Colonic mucosa (tissue), 4 donors: ENCODE results near the gene GRM8. TPM values are rescaled to one million over a fixed set of nuclear protein-coding genes. Genes with fewer than 3 reads are reported as not detected.

ENCODE experiments used
- DNase-seq: peaks from one replicate; pipeline ENCODE4 v3.0.0-alpha.2; 2020
- H3K27ac ChIP-seq: fragments of 200-600 bp; one replicate; pipeline ENCODE4 v1.8.0; 2021
- H3K27me3 ChIP-seq: fragments of 200-600 bp; one replicate; pipeline ENCODE4 v1.8.0; 2021
- H3K36me3 ChIP-seq: fragments of 200-600 bp; one replicate; pipeline ENCODE4 v1.8.0; 2021
- H3K4me1 ChIP-seq: fragments of 200-600 bp; one replicate; pipeline ENCODE4 v1.8.0; 2021; ENCODE audit warnings: mild to moderate bottlenecking
- H3K4me3 ChIP-seq: fragments of 200-600 bp; one replicate; pipeline ENCODE4 v1.8.0; 2021
- H3K9ac ChIP-seq, 2 donors: one replicate each; pipeline ENCODE4 v1.7.0; 2013; ENCODE audit warnings: control low read depth in 2 of 2, low read depth in 2 of 2, low read length in 2 of 2
- H3K9me3 ChIP-seq: fragments of 200-600 bp; one replicate; pipeline ENCODE4 v1.8.0; 2021
- intact Hi-C: fragments of 100-400 bp; cut with DNase I; formaldehyde crosslinking; loops from one replicate; pipeline ENCODE4 v1.14.1; 2022
- total RNA-seq, 2 donors: library from RNA; stranded (reverse); fragmentation: NEBNext Ultra II Directional in 1 of 2; extraction: Animal tissue kit (Norgen Biotek cat#: 25700) in 1 of 2; gene quantifications; one replicate each; pipeline ENCODE4 v1.2.1, GENCODE V29; 2021
- TF ChIP-seq, protein P1 (sequence below): fragments of 200-600 bp; IDR thresholded peaks from one replicate; pipeline ENCODE4 v1.8.0; 2022; ENCODE audit warnings: antibody characterized with exemption, mild to moderate bottlenecking
- donor health status: healthy.
- donor health status: DM: no; HTN: no; CAD: no.
- donor health status: DM: no; HTN: no; CAD: no.

The GRM8 gene
- total RNA-seq, 2 donors from 2014 or later = 2.2 to 2.5 TPM

DNA sequence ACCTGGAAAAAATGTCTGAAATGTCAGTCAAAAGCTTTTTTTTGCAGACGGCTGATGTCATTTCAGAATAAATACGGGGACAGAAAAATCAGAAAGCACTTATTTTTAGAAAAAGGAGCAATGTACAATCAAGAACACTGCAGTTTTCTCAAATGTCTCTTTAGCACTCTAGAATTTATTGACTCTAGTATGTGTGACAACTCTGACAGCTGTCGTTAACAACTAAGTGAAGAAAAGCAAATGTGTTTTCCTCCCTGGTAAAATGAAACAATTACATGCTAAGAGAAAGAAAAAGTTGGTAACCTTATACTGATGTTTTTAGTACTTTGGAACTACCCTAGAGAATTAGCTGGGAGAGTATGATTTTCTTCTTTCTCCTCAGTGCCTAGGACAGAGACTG lies 497.4 kb downstream of the GRM8 start:
- no peak overlapping the region for H3K9ac ChIP-seq
- no peaks in the 10 kb centered on the region for H3K27me3 ChIP-seq
- no peak overlapping the region for H3K27ac ChIP-seq
- no peak overlapping the region for H3K4me3 ChIP-seq
- intact Hi-C loops = no loop called here
- no peaks in the 10 kb centered on the region for H3K36me3 ChIP-seq
- H3K9me3 ChIP-seq = no peaks in the 10 kb centered on the region
- H3K4me1 ChIP-seq = no peaks in the 10 kb centered on the region
- no peak for DNase-seq
- TF ChIP-seq, protein P1, sequence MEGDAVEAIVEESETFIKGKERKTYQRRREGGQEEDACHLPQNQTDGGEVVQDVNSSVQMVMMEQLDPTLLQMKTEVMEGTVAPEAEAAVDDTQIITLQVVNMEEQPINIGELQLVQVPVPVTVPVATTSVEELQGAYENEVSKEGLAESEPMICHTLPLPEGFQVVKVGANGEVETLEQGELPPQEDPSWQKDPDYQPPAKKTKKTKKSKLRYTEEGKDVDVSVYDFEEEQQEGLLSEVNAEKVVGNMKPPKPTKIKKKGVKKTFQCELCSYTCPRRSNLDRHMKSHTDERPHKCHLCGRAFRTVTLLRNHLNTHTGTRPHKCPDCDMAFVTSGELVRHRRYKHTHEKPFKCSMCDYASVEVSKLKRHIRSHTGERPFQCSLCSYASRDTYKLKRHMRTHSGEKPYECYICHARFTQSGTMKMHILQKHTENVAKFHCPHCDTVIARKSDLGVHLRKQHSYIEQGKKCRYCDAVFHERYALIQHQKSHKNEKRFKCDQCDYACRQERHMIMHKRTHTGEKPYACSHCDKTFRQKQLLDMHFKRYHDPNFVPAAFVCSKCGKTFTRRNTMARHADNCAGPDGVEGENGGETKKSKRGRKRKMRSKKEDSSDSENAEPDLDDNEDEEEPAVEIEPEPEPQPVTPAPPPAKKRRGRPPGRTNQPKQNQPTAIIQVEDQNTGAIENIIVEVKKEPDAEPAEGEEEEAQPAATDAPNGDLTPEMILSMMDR = no peak

DNA sequence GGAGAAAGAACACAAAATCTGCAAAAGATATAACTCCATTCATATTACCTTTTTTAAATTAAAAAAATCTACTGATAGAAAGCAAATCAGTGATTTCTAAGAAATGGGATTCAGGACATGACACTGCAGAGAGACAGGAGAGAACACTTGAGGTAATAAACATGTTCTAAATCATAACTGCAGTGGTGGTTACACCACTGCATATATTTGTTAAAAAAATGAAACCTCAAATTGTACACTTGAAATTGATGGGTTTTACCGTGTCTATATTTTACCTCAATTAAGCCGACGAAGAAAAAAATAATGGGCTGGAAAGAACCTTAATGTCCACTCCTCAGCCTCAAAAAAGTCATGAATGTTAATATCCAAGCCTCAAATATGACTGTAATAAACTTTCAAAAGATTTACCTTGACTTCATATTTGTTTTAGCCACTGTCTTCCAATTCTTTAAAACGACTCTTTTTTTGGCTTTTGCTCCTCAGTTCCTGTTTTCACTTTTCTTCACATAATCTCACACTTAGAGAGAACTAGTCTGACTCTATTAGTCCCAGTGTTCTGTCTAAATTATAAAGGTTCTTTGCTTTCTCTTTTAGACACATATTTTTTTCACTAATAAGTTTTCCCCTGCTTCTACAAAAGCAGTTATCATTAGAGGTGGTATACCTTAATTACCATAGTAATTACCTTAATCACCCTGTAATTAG lies 502.4 kb downstream of the GRM8 start:
- no peak overlapping the region for H3K27ac ChIP-seq
- H3K9me3 ChIP-seq = no peaks in the 10 kb centered on the region
- no peak for DNase-seq
- no peaks in the 10 kb centered on the region for H3K36me3 ChIP-seq
- no peaks in the 10 kb centered on the region for H3K27me3 ChIP-seq
- intact Hi-C loops = no loop called here
- TF ChIP-seq, protein P1 = no peak
- no peak overlapping the region for H3K9ac ChIP-seq
- no peak overlapping the region for H3K4me3 ChIP-seq
- H3K4me1 ChIP-seq = no peaks in the 10 kb centered on the region

DNA sequence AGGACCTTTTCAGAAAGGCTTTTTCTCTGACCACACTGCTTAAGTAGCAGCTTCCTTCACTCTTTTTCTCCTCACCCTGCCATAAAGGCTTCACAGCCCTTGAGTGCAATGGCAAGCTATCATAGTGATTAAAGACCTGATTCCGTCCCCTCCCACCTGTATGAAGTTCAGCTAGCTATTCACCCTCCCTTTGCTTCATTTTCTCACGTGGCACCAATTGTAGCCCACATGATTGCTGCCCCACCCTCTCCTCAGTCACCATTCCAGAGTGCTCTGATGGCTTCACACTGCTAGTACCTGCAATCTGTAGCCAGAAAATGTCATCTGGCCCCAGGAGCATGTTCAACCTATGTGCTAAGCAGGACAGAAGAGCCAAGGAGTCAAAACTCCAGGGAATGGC lies 523.8 kb downstream of the GRM8 start:
- H3K4me3 ChIP-seq = no peak overlapping the region
- no peak overlapping the region for H3K27ac ChIP-seq
- TF ChIP-seq, protein P1 = no peak
- H3K36me3 ChIP-seq = no peaks in the 10 kb centered on the region
- H3K27me3 ChIP-seq = no peaks in the 10 kb centered on the region
- intact Hi-C loops = no loop called here
- no peaks in the 10 kb centered on the region for H3K9me3 ChIP-seq
- no peak overlapping the region for H3K9ac ChIP-seq
- DNase-seq = no peak
- no peaks in the 10 kb centered on the region for H3K4me1 ChIP-seq

DNA sequence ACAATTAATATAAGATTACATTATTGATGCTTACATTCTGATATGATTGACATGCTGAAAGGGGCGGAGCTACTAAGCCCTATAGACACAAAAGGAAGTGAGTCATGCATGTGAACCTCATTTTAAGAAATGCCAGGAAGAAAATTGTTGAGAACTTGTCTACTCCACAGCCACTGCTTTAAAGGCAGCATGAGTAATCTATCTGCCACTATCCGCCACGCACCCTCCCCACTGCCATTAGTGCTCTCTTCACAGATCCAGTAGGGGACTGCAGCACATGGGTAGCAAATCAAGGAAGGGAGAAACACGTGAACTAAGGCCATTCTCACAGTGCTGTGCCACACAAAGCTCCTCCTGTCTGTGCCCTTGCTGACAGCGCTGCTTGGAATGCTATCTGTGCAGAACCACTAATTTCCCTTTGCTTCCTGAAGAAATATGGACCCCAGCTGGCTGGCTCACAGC lies 524.8 kb downstream of the GRM8 start:
- H3K4me3 ChIP-seq = no peak overlapping the region
- no peaks in the 10 kb centered on the region for H3K27me3 ChIP-seq
- no peaks in the 10 kb centered on the region for H3K4me1 ChIP-seq
- H3K9me3 ChIP-seq = no peaks in the 10 kb centered on the region
- intact Hi-C loops = no loop called here
- DNase-seq = no peak
- TF ChIP-seq, protein P1 = no peak
- H3K36me3 ChIP-seq = no peaks in the 10 kb centered on the region
- no peak overlapping the region for H3K9ac ChIP-seq
- H3K27ac ChIP-seq = no peak overlapping the region

DNA sequence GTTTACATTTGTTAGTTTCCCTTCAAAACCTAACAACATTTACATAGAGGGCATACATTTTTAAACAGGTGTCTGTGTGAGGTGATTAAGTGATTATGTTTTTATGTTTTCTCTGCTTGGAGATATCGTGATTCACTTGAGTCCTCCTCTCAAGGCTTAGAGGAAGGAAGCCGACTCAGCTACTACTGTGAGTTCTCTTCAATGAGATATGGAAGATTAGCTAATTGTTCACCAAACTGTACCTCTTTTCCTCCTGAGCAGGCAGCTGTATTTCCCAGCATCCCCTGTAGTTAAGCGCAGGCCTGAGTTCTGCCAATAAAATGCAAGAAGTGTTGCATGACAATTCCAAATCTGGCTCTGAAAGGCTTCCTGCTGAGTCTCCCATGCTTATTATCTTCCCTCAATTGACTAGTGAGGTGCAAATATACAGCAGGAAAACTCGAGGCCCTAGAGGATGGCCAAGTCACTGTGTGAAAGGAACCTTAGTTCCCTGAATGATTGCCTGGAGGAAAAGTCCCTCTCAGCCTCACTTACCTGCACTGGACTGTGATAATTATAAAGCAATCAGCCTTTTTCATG lies 528.7 kb downstream of the GRM8 start:
- H3K9ac ChIP-seq = no peak overlapping the region
- H3K27ac ChIP-seq = no peak overlapping the region
- no peaks in the 10 kb centered on the region for H3K4me1 ChIP-seq
- no peak overlapping the region for H3K4me3 ChIP-seq
- H3K9me3 ChIP-seq = no peaks in the 10 kb centered on the region
- TF ChIP-seq, protein P1 = no peak
- H3K36me3 ChIP-seq = no peaks in the 10 kb centered on the region
- intact Hi-C loops = no loop called here
- H3K27me3 ChIP-seq = no peaks in the 10 kb centered on the region
- DNase-seq = no peak
